Measurements from ENCODE around the gene GRB14.

DNA sequence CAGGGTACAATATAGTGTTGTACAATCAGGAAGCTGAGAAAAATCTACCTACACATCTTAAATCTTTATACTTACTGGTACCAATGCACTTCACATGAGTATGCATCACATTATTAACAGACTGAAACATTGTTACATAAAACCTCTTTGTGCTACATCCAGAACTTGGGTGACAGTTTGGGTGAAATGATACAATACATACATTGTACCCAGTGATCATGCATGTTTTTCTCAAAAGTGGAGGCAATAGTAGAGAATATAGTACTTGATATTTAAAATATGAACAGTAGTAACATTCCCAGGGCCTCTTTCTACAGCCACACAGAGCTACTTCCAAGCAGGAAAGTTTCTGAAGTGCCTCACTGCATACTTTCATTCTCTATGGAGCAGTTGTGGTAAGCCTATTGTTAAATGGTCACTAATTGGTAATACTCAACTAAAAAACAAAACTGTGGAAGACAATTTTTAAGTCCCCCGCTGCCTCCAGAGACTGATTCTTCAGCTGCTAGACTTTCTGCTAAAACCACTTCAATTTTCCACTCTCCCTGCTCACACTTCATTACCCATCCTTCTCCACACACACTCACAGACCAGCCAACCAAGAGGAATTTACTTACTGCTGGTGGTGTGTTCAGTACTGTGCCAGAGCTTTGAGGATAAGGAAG, 22.9 kb upstream of the GRB14 start:
- TF ChIP-seq ZNF416 (CRISPR knock-in tag; IDR thresholded peaks at IDR 0.05) (no peak), ZNF219 (CRISPR knock-in tag; IDR thresholded peaks at IDR 0.05; ENCODE audit: borderline replicate concordance) (no peak), EMX1 (CRISPR knock-in tag; IDR thresholded peaks at IDR 0.05) (no peak), SP1 (CRISPR knock-in tag; conservative IDR thresholded peaks at IDR 0.05) (no peak), KAT7 (CRISPR knock-in tag; IDR thresholded peaks at IDR 0.05; ENCODE audit: borderline replicate concordance) (no peak)
- TF ChIP-seq, protein P1, sequence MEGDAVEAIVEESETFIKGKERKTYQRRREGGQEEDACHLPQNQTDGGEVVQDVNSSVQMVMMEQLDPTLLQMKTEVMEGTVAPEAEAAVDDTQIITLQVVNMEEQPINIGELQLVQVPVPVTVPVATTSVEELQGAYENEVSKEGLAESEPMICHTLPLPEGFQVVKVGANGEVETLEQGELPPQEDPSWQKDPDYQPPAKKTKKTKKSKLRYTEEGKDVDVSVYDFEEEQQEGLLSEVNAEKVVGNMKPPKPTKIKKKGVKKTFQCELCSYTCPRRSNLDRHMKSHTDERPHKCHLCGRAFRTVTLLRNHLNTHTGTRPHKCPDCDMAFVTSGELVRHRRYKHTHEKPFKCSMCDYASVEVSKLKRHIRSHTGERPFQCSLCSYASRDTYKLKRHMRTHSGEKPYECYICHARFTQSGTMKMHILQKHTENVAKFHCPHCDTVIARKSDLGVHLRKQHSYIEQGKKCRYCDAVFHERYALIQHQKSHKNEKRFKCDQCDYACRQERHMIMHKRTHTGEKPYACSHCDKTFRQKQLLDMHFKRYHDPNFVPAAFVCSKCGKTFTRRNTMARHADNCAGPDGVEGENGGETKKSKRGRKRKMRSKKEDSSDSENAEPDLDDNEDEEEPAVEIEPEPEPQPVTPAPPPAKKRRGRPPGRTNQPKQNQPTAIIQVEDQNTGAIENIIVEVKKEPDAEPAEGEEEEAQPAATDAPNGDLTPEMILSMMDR (IDR thresholded peaks at IDR 0.05), result no peak
